Measurements from ENCODE around the gene SLC25A3. TPM values are rescaled to one million over a fixed set of nuclear protein-coding genes. Genes with fewer than 3 reads are reported as not detected.

The SLC25A3 gene
- total and polyA plus RNA-seq, 9 of the 15 experiments (the other 6 are each of a cell fraction or from before 2014, with no cell fraction given) = 264 to 766 (median 495) TPM

DNA sequence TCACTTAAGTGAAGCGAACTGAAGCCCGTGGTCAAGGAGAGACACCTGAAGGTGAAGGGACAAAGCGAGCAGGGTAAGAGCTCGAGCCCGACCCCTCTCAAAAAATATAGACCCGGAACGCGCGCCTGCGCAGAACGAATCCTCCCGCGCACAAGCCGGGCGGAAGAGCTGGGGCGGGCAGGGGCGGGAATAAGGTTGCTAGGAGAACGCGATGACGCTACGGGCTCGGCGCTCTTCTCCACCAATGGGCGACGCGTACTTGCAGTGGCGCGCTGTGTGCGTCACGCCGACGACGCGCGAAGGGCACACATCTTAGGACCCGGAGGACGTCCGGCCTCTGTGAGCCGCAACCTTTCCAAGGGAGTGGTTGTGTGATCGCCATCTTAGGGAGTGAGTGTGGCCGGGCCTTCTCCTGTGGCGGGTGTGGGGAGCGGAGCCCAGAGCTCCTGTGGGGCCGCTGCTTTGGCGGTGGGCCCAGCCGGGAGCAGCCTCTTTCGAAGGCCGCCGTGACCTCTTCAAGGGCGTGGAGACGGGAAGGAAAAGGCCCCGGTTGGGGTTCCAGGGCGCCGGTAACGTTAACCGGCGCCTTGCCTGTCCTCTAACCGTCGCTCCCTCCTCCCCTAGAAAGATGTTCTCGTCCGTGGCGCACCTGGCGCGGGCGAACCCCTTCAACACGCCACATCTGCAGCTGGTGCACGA, at the start of gene SLC25A3 (continued):
- TF ChIP-seq NRF1 (conservative IDR thresholded peaks at IDR 0.05 in 1 of 2, IDR thresholded peaks at IDR 0.05 in 1 of 2) (peak; percentile 95), YY1 (IDR thresholded peaks at IDR 0.05; ENCODE audit: borderline replicate concordance in 1 of 3, control insufficient read depth in 1 of 3, extremely low read depth in 1 of 3, insufficient read depth in 3 of 3, insufficient read length in 1 of 3, insufficient replicate concordance in 2 of 3, low read depth in 1 of 3, low read length in 2 of 3) (peak; percentile 59 to 93 (median 87)), TGIF2 (CRISPR knock-in tag; IDR thresholded peaks at IDR 0.05) (no peak; the same call in 1 of the 2 replicates), POLR2AphosphoS5 (IDR thresholded peaks at IDR 0.05; ENCODE audit: control insufficient read depth, insufficient read depth, low read depth, low read length) (peak; percentile 98), KDM5B (IDR thresholded peaks at IDR 0.05; ENCODE audit: insufficient replicate concordance, low read depth, low read length) (peak; percentile 98), ELF1 (tag; IDR thresholded peaks at IDR 0.05) (peak; percentile 81), ZFP30 (CRISPR knock-in tag; IDR thresholded peaks at IDR 0.05; ENCODE audit: borderline replicate concordance) (no peak), FOXA1 (IDR thresholded peaks at IDR 0.05; ENCODE audit: borderline replicate concordance) (no peak), BHLHE40 (IDR thresholded peaks at IDR 0.05; ENCODE audit: low read length) (peak; percentile 59), RBM17 (IDR thresholded peaks at IDR 0.05; ENCODE audit: borderline replicate concordance, low read depth, low read length) (no peak), TFAM (CRISPR knock-in tag; conservative IDR thresholded peaks at IDR 0.05) (no peak), POLR2H (tag; IDR thresholded peaks at IDR 0.05; ENCODE audit: low read depth) (peak; percentile 95), THRAP3 (IDR thresholded peaks at IDR 0.05; ENCODE audit: borderline replicate concordance) (no peak)
- TF ChIP-seq, protein P1, sequence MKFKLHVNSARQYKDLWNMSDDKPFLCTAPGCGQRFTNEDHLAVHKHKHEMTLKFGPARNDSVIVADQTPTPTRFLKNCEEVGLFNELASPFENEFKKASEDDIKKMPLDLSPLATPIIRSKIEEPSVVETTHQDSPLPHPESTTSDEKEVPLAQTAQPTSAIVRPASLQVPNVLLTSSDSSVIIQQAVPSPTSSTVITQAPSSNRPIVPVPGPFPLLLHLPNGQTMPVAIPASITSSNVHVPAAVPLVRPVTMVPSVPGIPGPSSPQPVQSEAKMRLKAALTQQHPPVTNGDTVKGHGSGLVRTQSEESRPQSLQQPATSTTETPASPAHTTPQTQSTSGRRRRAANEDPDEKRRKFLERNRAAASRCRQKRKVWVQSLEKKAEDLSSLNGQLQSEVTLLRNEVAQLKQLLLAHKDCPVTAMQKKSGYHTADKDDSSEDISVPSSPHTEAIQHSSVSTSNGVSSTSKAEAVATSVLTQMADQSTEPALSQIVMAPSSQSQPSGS (CRISPR knock-in tag; IDR thresholded peaks at IDR 0.05) = no peak
- TF ChIP-seq, protein P2, sequence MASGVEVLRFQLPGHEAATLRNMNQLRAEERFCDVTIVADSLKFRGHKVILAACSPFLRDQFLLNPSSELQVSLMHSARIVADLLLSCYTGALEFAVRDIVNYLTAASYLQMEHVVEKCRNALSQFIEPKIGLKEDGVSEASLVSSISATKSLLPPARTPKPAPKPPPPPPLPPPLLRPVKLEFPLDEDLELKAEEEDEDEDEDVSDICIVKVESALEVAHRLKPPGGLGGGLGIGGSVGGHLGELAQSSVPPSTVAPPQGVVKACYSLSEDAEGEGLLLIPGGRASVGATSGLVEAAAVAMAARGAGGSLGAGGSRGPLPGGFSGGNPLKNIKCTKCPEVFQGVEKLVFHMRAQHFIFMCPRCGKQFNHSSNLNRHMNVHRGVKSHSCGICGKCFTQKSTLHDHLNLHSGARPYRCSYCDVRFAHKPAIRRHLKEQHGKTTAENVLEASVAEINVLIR (CRISPR knock-in tag; IDR thresholded peaks at IDR 0.05) = peak; percentile 99
- TF ChIP-seq, protein P3, sequence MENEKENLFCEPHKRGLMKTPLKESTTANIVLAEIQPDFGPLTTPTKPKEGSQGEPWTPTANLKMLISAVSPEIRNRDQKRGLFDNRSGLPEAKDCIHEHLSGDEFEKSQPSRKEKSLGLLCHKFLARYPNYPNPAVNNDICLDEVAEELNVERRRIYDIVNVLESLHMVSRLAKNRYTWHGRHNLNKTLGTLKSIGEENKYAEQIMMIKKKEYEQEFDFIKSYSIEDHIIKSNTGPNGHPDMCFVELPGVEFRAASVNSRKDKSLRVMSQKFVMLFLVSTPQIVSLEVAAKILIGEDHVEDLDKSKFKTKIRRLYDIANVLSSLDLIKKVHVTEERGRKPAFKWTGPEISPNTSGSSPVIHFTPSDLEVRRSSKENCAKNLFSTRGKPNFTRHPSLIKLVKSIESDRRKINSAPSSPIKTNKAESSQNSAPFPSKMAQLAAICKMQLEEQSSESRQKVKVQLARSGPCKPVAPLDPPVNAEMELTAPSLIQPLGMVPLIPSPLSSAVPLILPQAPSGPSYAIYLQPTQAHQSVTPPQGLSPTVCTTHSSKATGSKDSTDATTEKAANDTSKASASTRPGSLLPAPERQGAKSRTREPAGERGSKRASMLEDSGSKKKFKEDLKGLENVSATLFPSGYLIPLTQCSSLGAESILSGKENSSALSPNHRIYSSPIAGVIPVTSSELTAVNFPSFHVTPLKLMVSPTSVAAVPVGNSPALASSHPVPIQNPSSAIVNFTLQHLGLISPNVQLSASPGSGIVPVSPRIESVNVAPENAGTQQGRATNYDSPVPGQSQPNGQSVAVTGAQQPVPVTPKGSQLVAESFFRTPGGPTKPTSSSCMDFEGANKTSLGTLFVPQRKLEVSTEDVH (IDR thresholded peaks at IDR 0.05; ENCODE audit: low read depth, partially characterized antibody) = peak; percentile 84
- TF ChIP-seq, protein P4, sequence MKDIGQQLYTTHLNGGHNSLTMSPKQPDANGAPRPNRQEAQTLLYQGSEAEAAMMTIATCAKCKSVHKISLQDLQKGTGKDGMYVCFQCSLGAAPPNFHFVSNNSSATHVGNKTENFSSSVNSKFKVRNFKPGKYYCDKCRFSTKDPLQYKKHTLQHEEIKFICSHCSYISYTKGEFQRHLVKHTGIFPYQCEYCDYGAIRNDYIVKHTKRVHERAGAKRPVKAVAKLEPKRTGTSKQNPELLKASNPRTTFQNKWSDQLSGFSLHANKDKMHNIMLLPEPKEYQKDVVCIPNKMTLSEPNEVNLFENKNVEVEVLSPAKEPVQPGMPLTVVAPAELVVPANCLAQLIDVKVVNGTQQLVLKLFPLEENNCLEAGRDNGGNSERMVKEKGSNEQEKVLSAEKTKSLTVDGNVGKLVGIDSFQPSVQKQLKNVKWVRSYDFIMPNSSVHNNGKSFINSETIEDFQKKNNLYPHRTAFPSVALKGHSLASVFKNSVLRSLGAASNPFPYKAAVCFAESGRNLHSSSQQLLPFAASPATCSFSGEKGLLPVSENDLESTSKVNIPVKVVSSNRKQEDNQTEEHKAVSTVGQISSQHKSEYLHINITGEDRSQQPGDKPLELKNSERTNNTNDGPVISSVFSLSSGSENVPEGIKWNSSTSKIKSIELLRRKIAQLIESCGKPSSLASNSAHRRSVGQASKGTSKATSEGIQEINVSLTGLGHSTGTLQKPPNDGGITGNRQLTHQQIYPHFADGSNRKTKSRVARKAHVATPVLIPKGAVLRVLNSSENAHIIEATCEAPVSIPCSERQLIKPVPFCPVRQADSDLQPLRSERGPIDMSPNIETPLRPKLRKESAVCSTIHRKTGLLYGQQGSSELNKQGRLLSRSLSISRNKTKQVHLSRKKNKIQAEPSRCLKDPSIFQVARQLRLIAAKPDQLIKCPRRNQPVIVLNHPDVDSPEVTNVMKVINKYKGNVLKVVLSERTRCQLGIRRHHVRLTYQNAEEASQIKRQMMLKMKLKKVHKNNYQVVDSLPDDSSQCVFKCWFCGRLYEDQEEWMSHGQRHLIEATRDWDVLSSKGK (CRISPR knock-in tag; IDR thresholded peaks at IDR 0.05) = no peak

All from K562 (cell line).